Endothelial cell of umbilical vein (primary cell): Measurements from ENCODE around the gene VAV2. TPM values are rescaled to one million over a fixed set of nuclear protein-coding genes. Genes with fewer than 3 reads are reported as not detected.

Experiments
- BruUV-seq: library from RNA; stranded (reverse); fragments of 400-500 nt; replicated peaks from 2 replicates; lab custom pipeline; 2021; lab: Mats Ljungman, UMichigan
- CTCF ChIA-PET: fragments of 300-600, 350-600 bp; sonication (Branson Sonifier 250); formaldehyde crosslinking; loops from one replicate; lab custom pipeline; 2021; ENCODE audit warnings: antibody characterized with exemption, inconsistent platforms; lab: Charles Lee
- POLR2A ChIA-PET: fragments of 300-600, 350-600 bp; sonication (Branson Sonifier 250); formaldehyde crosslinking; loops from one replicate; lab custom pipeline; 2021; ENCODE audit warnings: antibody characterized with exemption, inconsistent platforms; lab: Charles Lee
- DNase-seq: peaks from one replicate; pipeline ENCODE4 v3.0.0-alpha.2; 2011; ENCODE audit warnings: low read depth, low spot score
- FAIRE-seq: peaks from 2 replicates; lab custom pipeline; 2011; peaks lifted over from hg19 to GRCh38; lab: Jason Lieb, UNC
- H2AFZ ChIP-seq: 2 replicates; pipeline ENCODE4 v1.6.0; 2012; ENCODE audit warnings: low read depth, low read length, control low read depth, inconsistent platforms
- H3K27ac ChIP-seq: 2 replicates; pipeline ENCODE4 v1.5.1; 2011; ENCODE audit warnings: low read depth, mild to moderate bottlenecking, control low read depth, low read length, moderate library complexity; ENCODE audit not compliant: insufficient read depth
- H3K27me3 ChIP-seq, 2 experiments: 2 replicates each; pipeline versions ENCODE4 v1.6.0 to v1.6.1; 2011; ENCODE audit warnings: low read length in 2 of 2, mixed read lengths in 1 of 2; ENCODE audit not compliant: control insufficient read depth in 2 of 2, insufficient read depth in 2 of 2
- H3K36me3 ChIP-seq, 2 experiments: 2 replicates in 1 of 2; 3 replicates in 1 of 2; pipeline ENCODE4 v1.5.1; 2011; ENCODE audit warnings: low read length in 2 of 2, mild to moderate bottlenecking in 1 of 2, moderate library complexity in 1 of 2; ENCODE audit not compliant: control insufficient read depth in 2 of 2, insufficient read depth in 2 of 2; ENCODE audit errors: extremely low read depth in 1 of 2
- H3K4me1 ChIP-seq: 3 replicates; pipeline ENCODE4 v1.5.1; 2011; ENCODE audit warnings: mild to moderate bottlenecking, low read length; ENCODE audit not compliant: control insufficient read depth, insufficient read depth; ENCODE audit errors: extremely low read depth
- H3K4me2 ChIP-seq: 2 replicates; pipeline ENCODE4 v1.6.1; 2011; ENCODE audit warnings: low read length, control low read depth, mixed read lengths; ENCODE audit not compliant: insufficient read depth
- H3K4me3 ChIP-seq, 3 experiments: fragments of 200-600 bp in 1 of 3; sonication (generic), shearing (Covaris generic) in 1 of 3; replicated peaks in 1 of 3; 2 replicates each; pipeline ENCODE4 v1.5.1; 2011 to 2016; ENCODE audit warnings: control low read depth in 3 of 3, low read length in 3 of 3, mild to moderate bottlenecking in 2 of 3, inconsistent platforms in 1 of 3, low read depth in 1 of 3, moderate library complexity in 1 of 3; ENCODE audit not compliant: insufficient read depth in 1 of 3
- H3K79me2 ChIP-seq: 2 replicates; pipeline ENCODE4 v1.6.0; 2012; ENCODE audit warnings: low read length, inconsistent platforms; ENCODE audit not compliant: control insufficient read depth, insufficient read depth
- H3K9ac ChIP-seq: replicated peaks from 2 replicates; pipeline ENCODE3; 2011; ENCODE audit warnings: low read length, control low read depth; ENCODE audit not compliant: insufficient read depth; ENCODE audit errors: extremely low read depth
- H3K9me1 ChIP-seq: replicated peaks from 3 replicates; pipeline ENCODE4 v1.6.0; 2011; ENCODE audit warnings: mild to moderate bottlenecking, low read length; ENCODE audit not compliant: control insufficient read depth, insufficient read depth; ENCODE audit errors: extremely low read depth
- H3K9me3 ChIP-seq: replicated peaks from 2 replicates; pipeline ENCODE4 v1.5.1; 2012; ENCODE audit warnings: low read length, inconsistent platforms; ENCODE audit not compliant: control insufficient read depth, insufficient read depth
- H4K20me1 ChIP-seq: replicated peaks from 2 replicates; pipeline ENCODE3; 2011; ENCODE audit warnings: mild to moderate bottlenecking, low read length; ENCODE audit not compliant: control insufficient read depth, insufficient read depth; ENCODE audit errors: extremely low read depth
- GATA2 ChIP-seq: IDR thresholded peaks from 2 replicates; pipeline ENCODE4 v1.7.0; 2011; ENCODE audit warnings: low read depth, mild to moderate bottlenecking, moderate library complexity, mixed read lengths, low read length; ENCODE audit not compliant: insufficient read length, insufficient read depth
- JUN ChIP-seq: IDR thresholded peaks from 2 replicates; pipeline ENCODE4 v1.6.1; 2011; ENCODE audit warnings: borderline replicate concordance, low read depth; ENCODE audit not compliant: insufficient read length, insufficient read depth
- MYC ChIP-seq: IDR thresholded peaks from one replicate; pipeline ENCODE4 v1.6.1; 2011; ENCODE audit warnings: mild to moderate bottlenecking, low read depth, low read length
- POLR2A ChIP-seq: IDR thresholded peaks from 2 replicates; pipeline ENCODE4 v1.6.1; 2012; ENCODE audit warnings: low read depth, mild to moderate bottlenecking, control low read depth, low read length
- POLR2AphosphoS5 ChIP-seq: IDR thresholded peaks from 2 replicates; pipeline ENCODE4 v1.6.1; 2012; ENCODE audit warnings: low read depth, mild to moderate bottlenecking, control low read depth, low read length, moderate library complexity; ENCODE audit not compliant: insufficient read depth
- dilution Hi-C: fragments of 300-500 bp; cut with MboI; formaldehyde crosslinking; loops from one replicate; pipeline ENCODE4 v1.15.0; 2019; ENCODE audit warnings: low sequenced_read_pairs; ENCODE audit not compliant: extremely low pct_ligation_motif_present
- intact Hi-C: fragments of 100-400 bp; cut with micrococcal nuclease; formaldehyde crosslinking; loops from one replicate; pipeline ENCODE4 v1.10.0; 2022
- polyA plus RNA-seq, 4 experiments: library from polyadenylated mRNA; depleted of rRNA in 3 of 4; stranded (reverse) in 3 of 4; unstranded in 1 of 4; fragments of >200 nt; gene quantifications; 2 replicates each; pipeline versions ENCODE4 v1.2.1 to v1.2.3, GENCODE V29; 2011 to 2012; ENCODE audit warnings: missing spikeins in 1 of 4
- total RNA-seq: library from RNA; stranded (reverse); gene quantifications from 2 replicates; pipeline ENCODE4 v1.2.3, GENCODE V29; 2021

Gene VAV2
- total and polyA plus RNA-seq, 2 donors (not counting 3 experiments of a cell fraction or from before 2014, with no cell fraction given), result 10.6 to 30.6 TPM

- H3K27ac ChIP-seq, result no peak overlapping the region
- CTCF ChIA-PET, result no interaction called here
- H3K36me3 ChIP-seq, result no peaks in the 10 kb centered on the region
- H4K20me1 ChIP-seq, result no peaks in the 10 kb centered on the region
- H3K9me1 ChIP-seq, result no peaks in the 10 kb centered on the region
- DNase-seq, result no peak
- no peak overlapping the region for H3K4me2 ChIP-seq
- H3K4me1 ChIP-seq, result peaks cover 4% of the 10 kb centered on the region
- no peak for FAIRE-seq
- dilution Hi-C loops, result no loop called here
- no TSS peak for BruUV-seq
- POLR2A ChIA-PET, result no interaction called here
- intact Hi-C loops, result no loop called here
- no peak for TF ChIP-seq GATA2
- no peak for TF ChIP-seq JUN
- no peak for TF ChIP-seq POLR2A
- TF ChIP-seq POLR2AphosphoS5, result no peak
- no peak for TF ChIP-seq MYC
- H3K79me2 ChIP-seq, result peaks cover 10% of the 10 kb centered on the region
- H3K4me3 ChIP-seq, result no peak overlapping the region
- no peak overlapping the region for H3K9ac ChIP-seq
- no peaks in the 10 kb centered on the region for H3K9me3 ChIP-seq
- H2AFZ ChIP-seq, result no peak overlapping the region
- no peaks in the 10 kb centered on the region for H3K27me3 ChIP-seq
Observed at GRCh38 chr9:133892193-133892920, 99.8 kb downstream of the VAV2 start.

GRCh38 chr9:133891741-133892140 lies 100.4 kb downstream of the VAV2 start:
- Histone ChIP-seq H3K4me1 (peaks cover 4% of the 10 kb centered on the region), H3K4me2 (no peak overlapping the region), H3K36me3 (no peaks in the 10 kb centered on the region), H3K9ac (no peak overlapping the region), H2AFZ (no peak overlapping the region), H3K9me3 (no peaks in the 10 kb centered on the region), H3K4me3 (no peak overlapping the region), H3K27ac (no peak overlapping the region), H3K79me2 (peaks cover 8% of the 10 kb centered on the region), H3K9me1 (no peaks in the 10 kb centered on the region), H3K27me3 (no peaks in the 10 kb centered on the region), H4K20me1 (no peaks in the 10 kb centered on the region)
- CTCF ChIA-PET, result no interaction called here
- no TSS peak for BruUV-seq
- no peak for DNase-seq
- intact Hi-C loops (no loop called here), dilution Hi-C loops (no loop called here)
- TF ChIP-seq GATA2 (no peak), MYC (no peak)
- no peak for FAIRE-seq
- POLR2A ChIA-PET, result no interaction called here
